Stomach (tissue), 9 donors: ENCODE data around the gene CDYL. TPM values are rescaled to one million over a fixed set of nuclear protein-coding genes. Genes with fewer than 3 reads are reported as not detected.

ENCODE experiments used
- DNase-seq, 2 donors: peaks; one replicate each; pipeline versions ENCODE4 v3.0.0 to v3.0.0-alpha.2; 2013 to 2019
- H3K27ac ChIP-seq, 5 donors: fragments of 200-600 bp in 4 of 5; sonication (generic) in 4 of 5; one replicate each; pipeline ENCODE4 v1.5.1; 2013 to 2019; ENCODE audit warnings: mild to moderate bottlenecking in 1 of 5, moderate library complexity in 1 of 5
- H3K27me3 ChIP-seq, 3 donors: fragments of 200-600 bp; sonication (generic); one replicate each; pipeline ENCODE4 v1.5.1; 2017 to 2019; ENCODE audit warnings: mixed run types in 1 of 3
- H3K36me3 ChIP-seq, 4 donors: fragments of 200-600 bp; sonication (generic); 1 replicate in 3 of 4; 2 replicates in 1 of 4; pipeline ENCODE4 v1.5.1; 2016 to 2019
- H3K4me1 ChIP-seq, 4 donors: fragments of 200-600 bp; sonication (generic); one replicate each; pipeline ENCODE4 v1.5.1; 2016 to 2019
- H3K4me3 ChIP-seq, 4 donors: fragments of 200-600 bp; sonication (generic) in 3 of 4; one replicate each; pipeline ENCODE4 v1.5.1; 2016 to 2019; ENCODE audit warnings: mild to moderate bottlenecking in 1 of 4
- H3K9me3 ChIP-seq, 4 donors: fragments of 200-600 bp; sonication (generic); one replicate each; pipeline ENCODE4 v1.5.1; 2016 to 2019
- EP300 ChIP-seq: sonication (generic); formaldehyde crosslinking; IDR thresholded peaks from one replicate; pipeline ENCODE4 v1.6.1; 2017; ENCODE audit warnings: antibody characterized with exemption
- POLR2A ChIP-seq, 4 donors: fragments of 450-650 bp; IDR thresholded peaks; one replicate each; pipeline ENCODE4 v1.6.1; 2016; ENCODE audit warnings: antibody characterized with exemption in 4 of 4, control low read depth in 2 of 4, mild to moderate bottlenecking in 1 of 4, moderate library complexity in 1 of 4
- POLR2AphosphoS5 ChIP-seq, 3 donors: sonication (generic); formaldehyde crosslinking; IDR thresholded peaks; one replicate each; pipeline ENCODE4 v1.6.1; 2016; ENCODE audit warnings: antibody characterized with exemption in 3 of 3
- WGBS, 5 donors: extraction: QIAGEN DNeasy Blood & Tissue Kit in 3 of 5; methylation state at CpG; one replicate each; pipeline versions ENCODE4 v1.1.5 to v1.1.7; 2013 to 2018; 5-methylcytosine and 5-hydroxymethylcytosine counted together
- intact Hi-C: fragments of 100-400 bp; cut with DNase I; formaldehyde crosslinking; loops from one replicate; pipeline ENCODE4 v1.15.1; 2023; ENCODE audit warnings: low total_unique reads
- polyA plus RNA-seq, 3 donors: library from polyadenylated mRNA; stranded (reverse); fragments of 200-250 nt; gene quantifications; one replicate each; pipeline ENCODE4 v1.2.3, GENCODE V29; 2013
- total RNA-seq, 5 donors: library from RNA; depleted of rRNA; stranded (reverse); fragments of >200 nt; gene quantifications; one replicate each; pipeline versions ENCODE4 v1.1.0 to v1.2.3, GENCODE V29; 2014 to 2016
- TF ChIP-seq, protein P1 (sequence below), 7 experiments: fragments of 450-650 bp in 4 of 7; fragments of 200-600 bp in 3 of 7; sonication (generic) in 3 of 7; IDR thresholded peaks; one replicate each; pipeline ENCODE4 v1.5.1; 2016 to 2019; ENCODE audit warnings: antibody characterized with exemption in 7 of 7, control low read depth in 2 of 7, mild to moderate bottlenecking in 1 of 7
- donor health status: healthy with polysubstance abuse.
- donor health status: Bipolar disorder and iron deficiency.
- donor health status: healthy.

CDYL gene
- total and polyA plus RNA-seq, 8 donors = 6.2 to 226 (median 18.4) TPM

DNA sequence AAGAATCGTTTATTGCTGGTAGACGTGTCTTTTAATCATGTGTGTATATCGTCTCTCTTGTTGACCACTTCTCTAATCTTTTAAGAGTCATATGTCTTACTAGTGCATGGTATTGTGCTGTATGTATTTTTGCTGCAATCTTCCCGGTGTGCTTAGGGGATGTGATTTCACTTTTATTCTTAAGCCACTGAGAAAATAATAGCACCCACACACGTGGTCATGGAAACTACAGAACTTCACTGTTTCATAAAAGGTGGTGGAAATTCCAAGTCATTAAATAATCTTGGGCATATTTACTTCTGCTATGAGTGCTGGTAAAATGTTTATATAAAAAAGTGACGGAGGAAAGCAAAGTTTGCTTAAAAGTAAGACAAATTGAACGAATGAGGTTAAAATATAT is 3.0 kb upstream of the CDYL start:
- peaks cover 6 to 24% (median 13%) of the 10 kb centered on the region in 4 donors for H3K4me1 ChIP-seq
- no peak overlapping the region for H3K27ac ChIP-seq
- no peaks in the 10 kb centered on the region for H3K9me3 ChIP-seq
- no peak for DNase-seq
- TF ChIP-seq, protein P1, sequence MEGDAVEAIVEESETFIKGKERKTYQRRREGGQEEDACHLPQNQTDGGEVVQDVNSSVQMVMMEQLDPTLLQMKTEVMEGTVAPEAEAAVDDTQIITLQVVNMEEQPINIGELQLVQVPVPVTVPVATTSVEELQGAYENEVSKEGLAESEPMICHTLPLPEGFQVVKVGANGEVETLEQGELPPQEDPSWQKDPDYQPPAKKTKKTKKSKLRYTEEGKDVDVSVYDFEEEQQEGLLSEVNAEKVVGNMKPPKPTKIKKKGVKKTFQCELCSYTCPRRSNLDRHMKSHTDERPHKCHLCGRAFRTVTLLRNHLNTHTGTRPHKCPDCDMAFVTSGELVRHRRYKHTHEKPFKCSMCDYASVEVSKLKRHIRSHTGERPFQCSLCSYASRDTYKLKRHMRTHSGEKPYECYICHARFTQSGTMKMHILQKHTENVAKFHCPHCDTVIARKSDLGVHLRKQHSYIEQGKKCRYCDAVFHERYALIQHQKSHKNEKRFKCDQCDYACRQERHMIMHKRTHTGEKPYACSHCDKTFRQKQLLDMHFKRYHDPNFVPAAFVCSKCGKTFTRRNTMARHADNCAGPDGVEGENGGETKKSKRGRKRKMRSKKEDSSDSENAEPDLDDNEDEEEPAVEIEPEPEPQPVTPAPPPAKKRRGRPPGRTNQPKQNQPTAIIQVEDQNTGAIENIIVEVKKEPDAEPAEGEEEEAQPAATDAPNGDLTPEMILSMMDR (IDR thresholded peaks at IDR 0.05) = no peak
- no peak for TF ChIP-seq EP300
- TF ChIP-seq POLR2AphosphoS5 (IDR thresholded peaks at IDR 0.05) = no peak
- TF ChIP-seq POLR2A (IDR thresholded peaks at IDR 0.05) = no peak
- H3K27me3 ChIP-seq = no peaks in the 10 kb centered on the region
- intact Hi-C loops = no loop called here
- 20 to 27% (median 22%) methylated on average over 7 of the region's 7 CpGs for WGBS, 5 donors
- no peaks in the 10 kb centered on the region for H3K36me3 ChIP-seq
- no peak overlapping the region for H3K4me3 ChIP-seq

DNA sequence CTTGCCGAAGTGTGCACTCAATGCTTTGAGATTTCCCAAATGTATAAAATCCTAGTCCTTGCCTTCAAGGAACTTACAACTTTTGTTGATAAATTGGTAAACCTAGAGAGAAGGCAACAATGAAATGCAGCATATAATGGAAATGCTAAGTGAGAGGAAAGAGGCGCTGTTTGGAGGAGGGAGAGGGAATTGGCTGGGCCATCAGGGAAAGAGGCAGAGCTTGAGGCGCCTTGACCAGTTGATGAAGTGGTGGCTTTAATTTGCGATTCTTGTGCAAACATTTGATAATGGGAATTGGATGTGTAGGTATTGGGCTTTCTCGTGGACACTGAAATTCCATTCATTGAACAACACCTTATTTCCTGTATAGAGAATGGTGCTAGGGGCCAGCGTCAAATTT is 1.9 kb upstream of the CDYL start:
- DNase-seq = no peak
- 26 to 39% (median 37%) methylated on average over 6 of the region's 6 CpGs for WGBS, 5 donors
- Histone ChIP-seq H3K36me3 (no peaks in the 10 kb centered on the region), H3K27ac (peak overlapping the region in 3 of 5 donors; percentile 85 to 93 (median 91)), H3K4me1 (peaks cover 6 to 32% (median 17%) of the 10 kb centered on the region in 4 donors), H3K4me3 (peak overlapping the region in 1 of 4 donors; percentile 74), H3K27me3 (no peaks in the 10 kb centered on the region), H3K9me3 (no peaks in the 10 kb centered on the region)
- TF ChIP-seq, protein P1 (IDR thresholded peaks at IDR 0.05) = no peak
- TF ChIP-seq POLR2A (IDR thresholded peaks at IDR 0.05) = no peak
- no peak for TF ChIP-seq EP300
- TF ChIP-seq POLR2AphosphoS5 (IDR thresholded peaks at IDR 0.05) = no peak
- intact Hi-C loops = no loop called here

DNA sequence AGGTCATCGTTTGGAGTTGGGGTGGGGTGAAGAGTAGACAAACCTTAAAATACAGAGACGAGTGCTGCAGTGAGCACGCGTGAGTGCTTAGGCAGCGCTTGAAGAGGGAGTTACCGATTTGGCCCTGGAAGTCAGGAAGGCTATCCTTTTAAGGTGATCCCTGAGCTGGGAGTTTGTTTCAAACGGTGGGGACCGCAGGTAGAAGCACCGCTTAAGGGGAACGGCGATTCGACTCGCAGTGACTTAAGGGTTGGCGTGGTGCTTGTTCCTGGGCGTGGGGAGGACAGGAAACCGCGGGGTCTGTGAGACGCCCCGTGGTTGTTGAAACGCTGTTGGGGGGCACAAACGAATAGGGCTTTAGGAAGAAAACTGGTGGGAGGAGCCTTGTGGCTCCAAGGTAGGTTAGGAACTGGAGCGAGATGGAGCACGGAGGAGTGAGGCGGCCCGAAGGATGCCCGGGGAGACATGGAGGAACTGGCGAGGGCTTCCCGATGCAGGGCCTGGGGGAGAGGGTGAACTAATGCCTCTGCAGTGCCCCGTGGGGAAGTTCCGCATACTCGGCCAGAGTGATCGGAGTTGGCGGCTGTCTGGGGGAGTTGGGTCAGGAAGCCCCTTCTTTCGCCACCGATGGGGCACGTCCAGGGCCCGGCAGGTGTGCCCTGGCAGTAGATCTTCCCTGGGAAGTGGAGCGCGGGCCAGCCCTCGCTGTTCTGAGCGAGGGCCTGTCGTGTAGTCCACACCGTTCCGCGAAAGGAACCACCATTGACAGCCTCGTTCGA is 1.3 kb upstream of the CDYL start:
- intact Hi-C loops = no loop called here
- H3K27ac ChIP-seq = peak overlapping the region; percentile 63 to 93 (median 85)

DNA sequence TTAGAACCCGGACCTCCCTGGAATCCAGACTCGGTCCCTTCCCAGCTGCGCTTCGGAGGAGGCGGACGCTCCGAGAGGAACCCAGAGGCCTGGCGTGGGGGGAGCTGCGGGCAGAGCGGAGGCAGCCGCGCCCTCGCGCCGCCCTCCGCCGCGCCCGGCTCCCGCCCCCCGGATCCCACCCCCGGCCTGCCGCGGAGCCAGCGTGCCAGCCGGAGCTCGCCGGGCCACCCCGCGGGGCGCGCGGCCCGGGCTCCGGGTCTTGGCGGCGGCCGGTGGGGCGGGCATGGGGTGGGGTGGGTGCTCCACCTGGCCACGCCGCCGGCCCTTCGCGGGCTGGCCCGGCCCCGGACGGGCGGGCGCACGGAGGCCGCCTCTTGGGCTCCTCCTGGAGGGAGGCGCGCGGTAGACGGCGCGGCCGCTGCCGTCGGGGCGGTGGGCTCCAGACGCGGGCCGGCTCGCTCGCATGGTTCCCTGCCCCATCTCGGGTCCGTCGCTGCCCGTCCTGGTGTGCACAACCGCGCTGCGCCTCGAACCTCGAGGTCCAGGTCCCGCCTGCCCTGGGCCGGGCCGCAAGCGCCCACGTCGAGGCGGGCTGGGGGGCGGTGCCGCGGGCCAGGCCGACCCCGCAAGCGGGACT is 592 bp upstream of the CDYL start:
- no peak for TF ChIP-seq POLR2A (IDR thresholded peaks at IDR 0.05)
- TF ChIP-seq, protein P1 (IDR thresholded peaks at IDR 0.05) = peak in 2 of 7 experiments; percentile 4 to 33
- TF ChIP-seq EP300 = no peak
- no peak for TF ChIP-seq POLR2AphosphoS5 (IDR thresholded peaks at IDR 0.05)

More for the DNA sequence above, 1.3 kb upstream of the CDYL start:
- WGBS, 5 donors = 3 to 13% (median 3%) methylated on average over 25 to 47 of the region's 47 CpGs
- Histone ChIP-seq H3K36me3 (no peaks in the 10 kb centered on the region), H3K9me3 (no peaks in the 10 kb centered on the region), H3K27me3 (no peaks in the 10 kb centered on the region), H3K4me1 (peaks cover 6 to 38% (median 17%) of the 10 kb centered on the region in 4 donors), H3K4me3 (peak overlapping the region; percentile 63 to 81 (median 72))
- TF ChIP-seq POLR2A (IDR thresholded peaks at IDR 0.05) = no peak
- TF ChIP-seq EP300 = no peak
- no peak for TF ChIP-seq POLR2AphosphoS5 (IDR thresholded peaks at IDR 0.05)
- TF ChIP-seq, protein P1 (IDR thresholded peaks at IDR 0.05) = no peak
- peak in 1 of 2 donors; percentile 64 for DNase-seq

More for the DNA sequence above, 592 bp upstream of the CDYL start:
- Histone ChIP-seq H3K27ac (peak overlapping the region; percentile 82 to 96 (median 91)), H3K9me3 (no peaks in the 10 kb centered on the region), H3K4me1 (peaks cover 6 to 45% (median 19%) of the 10 kb centered on the region in 4 donors), H3K4me3 (peak overlapping the region; percentile 63 to 81 (median 72)), H3K27me3 (no peaks in the 10 kb centered on the region), H3K36me3 (no peaks in the 10 kb centered on the region)
- WGBS, 5 donors = 0 to 1% (median 0%) methylated on average over 17 to 88 of the region's 88 CpGs
- intact Hi-C loops = no loop called here
- DNase-seq = peak; percentile 82 to 93
